GM20000 (cell line): ENCODE results near the gene BOD1L2.

Experiments
- DNase-seq: peaks from one replicate; pipeline ENCODE4 v3.0.0; 2012; ENCODE audit warnings: low spot score
- TF ChIP-seq, protein P1 (sequence below): IDR thresholded peaks from 2 replicates; pipeline ENCODE4 v1.5.1; 2012; ENCODE audit warnings: mild to moderate bottlenecking, control low read depth; ENCODE audit errors: extremely low read depth, missing control alignments

BOD1L2 gene

GRCh38 chr18:57122936-57123510 lies 23.9 kb upstream of the BOD1L2 start:
- TF ChIP-seq, protein P1, sequence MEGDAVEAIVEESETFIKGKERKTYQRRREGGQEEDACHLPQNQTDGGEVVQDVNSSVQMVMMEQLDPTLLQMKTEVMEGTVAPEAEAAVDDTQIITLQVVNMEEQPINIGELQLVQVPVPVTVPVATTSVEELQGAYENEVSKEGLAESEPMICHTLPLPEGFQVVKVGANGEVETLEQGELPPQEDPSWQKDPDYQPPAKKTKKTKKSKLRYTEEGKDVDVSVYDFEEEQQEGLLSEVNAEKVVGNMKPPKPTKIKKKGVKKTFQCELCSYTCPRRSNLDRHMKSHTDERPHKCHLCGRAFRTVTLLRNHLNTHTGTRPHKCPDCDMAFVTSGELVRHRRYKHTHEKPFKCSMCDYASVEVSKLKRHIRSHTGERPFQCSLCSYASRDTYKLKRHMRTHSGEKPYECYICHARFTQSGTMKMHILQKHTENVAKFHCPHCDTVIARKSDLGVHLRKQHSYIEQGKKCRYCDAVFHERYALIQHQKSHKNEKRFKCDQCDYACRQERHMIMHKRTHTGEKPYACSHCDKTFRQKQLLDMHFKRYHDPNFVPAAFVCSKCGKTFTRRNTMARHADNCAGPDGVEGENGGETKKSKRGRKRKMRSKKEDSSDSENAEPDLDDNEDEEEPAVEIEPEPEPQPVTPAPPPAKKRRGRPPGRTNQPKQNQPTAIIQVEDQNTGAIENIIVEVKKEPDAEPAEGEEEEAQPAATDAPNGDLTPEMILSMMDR, result no peak
- no peak for DNase-seq

GRCh38 chr18:57125627-57126026 lies 21.3 kb upstream of the BOD1L2 start:
- no peak for DNase-seq
- TF ChIP-seq, protein P1, result no peak

GRCh38 chr18:57128220-57128932 lies 18.5 kb upstream of the BOD1L2 start:
- TF ChIP-seq, protein P1, result no peak
- DNase-seq, result no peak

DNA sequence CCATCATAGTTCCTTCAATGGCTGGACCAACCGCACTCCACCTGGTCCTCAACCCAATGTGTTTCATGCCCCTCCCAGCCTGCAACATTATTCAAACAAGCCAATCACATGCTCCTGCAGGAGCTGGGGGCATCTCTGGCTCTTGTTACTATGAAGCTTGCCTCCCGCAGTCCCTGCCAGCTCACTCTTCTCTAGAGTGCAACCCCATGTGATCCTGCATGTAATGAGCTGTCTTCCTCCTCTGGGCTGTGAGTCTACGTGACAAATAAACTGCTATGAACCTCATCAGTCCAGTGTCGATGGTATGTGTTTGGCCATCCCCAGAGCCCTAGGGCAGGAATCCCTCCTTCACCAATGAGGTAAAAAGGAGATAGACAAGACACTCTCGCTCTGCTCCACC lies 15.8 kb upstream of the BOD1L2 start:
- no peak for DNase-seq
- TF ChIP-seq, protein P1, result no peak

GRCh38 chr18:57131782-57132181 lies 15.1 kb upstream of the BOD1L2 start:
- TF ChIP-seq, protein P1, result no peak
- no peak for DNase-seq

DNA sequence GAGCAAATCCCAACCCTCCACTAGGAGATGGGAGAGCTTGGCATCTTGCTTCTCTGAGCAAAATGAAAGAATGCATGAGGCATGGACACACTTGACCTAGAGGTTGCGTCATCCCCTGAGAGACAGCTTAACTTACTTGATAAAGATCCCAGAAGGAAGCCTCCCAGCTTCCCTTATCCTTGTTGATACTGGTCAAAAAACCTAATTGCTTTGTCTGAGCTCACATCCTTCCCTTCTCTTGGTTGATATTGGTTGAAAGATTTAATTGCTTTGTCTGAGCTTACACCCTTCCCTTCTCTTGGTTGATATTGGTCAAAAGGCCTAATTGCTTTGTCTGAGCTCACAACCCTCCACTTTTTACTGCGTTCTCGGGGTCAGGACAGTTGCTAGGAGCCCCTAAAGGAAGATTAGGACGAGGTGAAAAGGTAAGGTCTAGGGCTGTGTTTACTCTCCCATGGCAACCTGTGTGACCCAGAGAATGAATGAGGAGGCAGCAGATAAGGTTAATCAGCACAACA lies 12.2 kb upstream of the BOD1L2 start:
- no peak for DNase-seq
- TF ChIP-seq, protein P1, result no peak

- no peak for DNase-seq
- TF ChIP-seq, protein P1, result no peak
These were observed 11.2 kb upstream of the BOD1L2 start for GRCh38 chr18:57135699-57136098.
